Measurements from ENCODE around the gene PKP1.

PKP1 gene

DNA sequence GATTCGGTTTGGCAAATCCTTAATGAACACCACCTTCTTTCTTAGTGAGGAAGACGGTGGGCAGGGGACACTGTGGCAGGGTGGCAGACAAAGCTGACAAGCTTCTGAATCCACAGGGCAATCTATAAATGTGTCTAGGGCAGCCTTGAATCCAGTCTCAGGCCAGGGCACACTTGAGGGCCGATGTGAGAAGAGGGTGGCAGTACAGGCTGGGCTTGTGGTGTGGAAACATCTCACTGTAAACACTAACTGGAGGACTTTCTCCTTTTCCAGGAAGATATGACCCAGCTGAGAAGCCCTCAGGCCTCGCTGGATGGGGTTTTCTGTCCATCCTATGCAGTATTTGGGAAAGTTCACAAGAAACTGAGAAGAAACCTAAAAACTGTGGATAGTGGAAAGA is 46.5 kb downstream of the PKP1 start:
- H3K36me3 ChIP-seq (ENCODE audit: insufficient read depth, low read length): no peaks in the 10 kb centered on the region
- H3K79me2 ChIP-seq (ENCODE audit: insufficient read depth, low read length): no peaks in the 10 kb centered on the region
- H3K4me2 ChIP-seq (ENCODE audit: insufficient read depth, low read length): no peak overlapping the region
- no peaks in the 10 kb centered on the region for H3K27me3 ChIP-seq (ENCODE audit: insufficient read depth, low read length, poor library complexity)
- ATAC-seq (ENCODE audit: insufficient read depth, low read depth): no peak
- H4K20me1 ChIP-seq (ENCODE audit: insufficient read depth, low read length): no peaks in the 10 kb centered on the region
- H2AFZ ChIP-seq (ENCODE audit: low read depth, low read length): no peak overlapping the region
- no peak overlapping the region for H3K27ac ChIP-seq (ENCODE audit: low read length)
- TF ChIP-seq, protein P1, sequence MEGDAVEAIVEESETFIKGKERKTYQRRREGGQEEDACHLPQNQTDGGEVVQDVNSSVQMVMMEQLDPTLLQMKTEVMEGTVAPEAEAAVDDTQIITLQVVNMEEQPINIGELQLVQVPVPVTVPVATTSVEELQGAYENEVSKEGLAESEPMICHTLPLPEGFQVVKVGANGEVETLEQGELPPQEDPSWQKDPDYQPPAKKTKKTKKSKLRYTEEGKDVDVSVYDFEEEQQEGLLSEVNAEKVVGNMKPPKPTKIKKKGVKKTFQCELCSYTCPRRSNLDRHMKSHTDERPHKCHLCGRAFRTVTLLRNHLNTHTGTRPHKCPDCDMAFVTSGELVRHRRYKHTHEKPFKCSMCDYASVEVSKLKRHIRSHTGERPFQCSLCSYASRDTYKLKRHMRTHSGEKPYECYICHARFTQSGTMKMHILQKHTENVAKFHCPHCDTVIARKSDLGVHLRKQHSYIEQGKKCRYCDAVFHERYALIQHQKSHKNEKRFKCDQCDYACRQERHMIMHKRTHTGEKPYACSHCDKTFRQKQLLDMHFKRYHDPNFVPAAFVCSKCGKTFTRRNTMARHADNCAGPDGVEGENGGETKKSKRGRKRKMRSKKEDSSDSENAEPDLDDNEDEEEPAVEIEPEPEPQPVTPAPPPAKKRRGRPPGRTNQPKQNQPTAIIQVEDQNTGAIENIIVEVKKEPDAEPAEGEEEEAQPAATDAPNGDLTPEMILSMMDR (IDR thresholded peaks at IDR 0.05; ENCODE audit: borderline replicate concordance, extremely low read depth, low read length, poor library complexity, severe bottlenecking): no peak
- TF ChIP-seq EZH2 (IDR thresholded peaks at IDR 0.05; ENCODE audit: borderline replicate concordance, low read depth, low read length, severe bottlenecking): no peak
- H3K4me3 ChIP-seq (ENCODE audit: low read depth in 1 of 2, low read length in 2 of 2): no peak overlapping the region
- no peaks in the 10 kb centered on the region; the same call in 1 of the 2 replicates for H3K4me1 ChIP-seq (ENCODE audit: insufficient read depth, low read length)
- DNase-seq: no peak
- H3K9ac ChIP-seq (ENCODE audit: low read depth, low read length): no peak overlapping the region
- no peaks in the 10 kb centered on the region for H3K9me3 ChIP-seq (ENCODE audit: insufficient read depth, low read length, severe bottlenecking)

DNA sequence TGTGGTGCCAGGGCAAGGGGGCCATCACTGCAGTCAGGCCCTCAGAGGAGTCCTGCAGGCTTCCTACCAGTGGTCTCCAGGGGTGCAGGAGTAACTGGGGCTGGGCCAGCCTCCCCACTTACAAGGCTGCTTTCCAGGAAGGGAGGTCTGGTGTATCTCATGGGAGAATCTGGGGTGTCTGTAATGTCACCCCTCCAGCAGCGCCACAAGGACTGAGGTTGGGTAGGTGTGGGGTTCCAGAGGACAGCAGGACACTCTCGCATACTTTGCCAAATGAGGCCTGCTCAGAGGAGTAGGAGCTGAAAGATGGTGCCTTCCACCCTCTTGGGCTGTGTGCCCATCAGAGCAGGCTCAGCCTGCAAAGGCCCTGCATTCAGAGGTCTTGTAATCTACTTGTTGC is 47.2 kb downstream of the PKP1 start:
- Histone ChIP-seq H3K36me3 (ENCODE audit: insufficient read depth, low read length) (no peaks in the 10 kb centered on the region), H2AFZ (ENCODE audit: low read depth, low read length) (no peak overlapping the region), H3K4me3 (ENCODE audit: low read depth in 1 of 2, low read length in 2 of 2) (no peak overlapping the region), H3K4me2 (ENCODE audit: insufficient read depth, low read length) (no peak overlapping the region), H3K4me1 (ENCODE audit: insufficient read depth, low read length) (no peaks in the 10 kb centered on the region; the same call in 1 of the 2 replicates), H3K27me3 (ENCODE audit: insufficient read depth, low read length, poor library complexity) (no peaks in the 10 kb centered on the region), H3K9me3 (ENCODE audit: insufficient read depth, low read length, severe bottlenecking) (no peaks in the 10 kb centered on the region), H3K9ac (ENCODE audit: low read depth, low read length) (no peak overlapping the region), H3K79me2 (ENCODE audit: insufficient read depth, low read length) (no peaks in the 10 kb centered on the region), H4K20me1 (ENCODE audit: insufficient read depth, low read length) (no peaks in the 10 kb centered on the region), H3K27ac (ENCODE audit: low read length) (no peak overlapping the region)
- DNase-seq (no peak), ATAC-seq (ENCODE audit: insufficient read depth, low read depth) (no peak)
- TF ChIP-seq EZH2 (IDR thresholded peaks at IDR 0.05; ENCODE audit: borderline replicate concordance, low read depth, low read length, severe bottlenecking): no peak
- TF ChIP-seq, protein P1 (IDR thresholded peaks at IDR 0.05; ENCODE audit: borderline replicate concordance, extremely low read depth, low read length, poor library complexity, severe bottlenecking): no peak

DNA sequence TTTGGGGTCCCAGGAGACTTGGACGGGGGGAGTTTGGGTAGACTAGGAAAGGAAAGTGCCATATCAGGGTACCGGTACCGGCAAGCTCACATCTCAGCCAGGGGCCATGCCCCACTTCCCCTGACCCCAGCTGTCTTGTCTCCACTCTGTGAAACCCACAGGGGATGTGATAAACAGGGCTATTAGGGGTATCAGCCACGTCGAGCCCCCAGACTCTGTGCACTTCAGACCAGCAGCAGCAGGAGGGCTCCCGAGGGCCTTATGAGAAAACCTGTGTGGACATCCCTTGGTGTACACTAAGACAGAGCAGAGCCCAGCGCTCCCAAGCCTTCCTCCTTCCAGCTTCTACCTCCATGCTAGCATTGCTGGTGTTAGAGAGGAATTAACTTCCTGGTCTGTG is 47.9 kb downstream of the PKP1 start:
- no peak overlapping the region for H3K4me3 ChIP-seq (ENCODE audit: low read depth in 1 of 2, low read length in 2 of 2)
- H3K9me3 ChIP-seq (ENCODE audit: insufficient read depth, low read length, severe bottlenecking): no peaks in the 10 kb centered on the region
- no peaks in the 10 kb centered on the region for H3K36me3 ChIP-seq (ENCODE audit: insufficient read depth, low read length)
- no peak overlapping the region for H3K9ac ChIP-seq (ENCODE audit: low read depth, low read length)
- no peak overlapping the region for H3K27ac ChIP-seq (ENCODE audit: low read length)
- ATAC-seq (ENCODE audit: insufficient read depth, low read depth): no peak
- no peaks in the 10 kb centered on the region; the same call in 1 of the 2 replicates for H3K4me1 ChIP-seq (ENCODE audit: insufficient read depth, low read length)
- no peak overlapping the region for H3K4me2 ChIP-seq (ENCODE audit: insufficient read depth, low read length)
- H3K27me3 ChIP-seq (ENCODE audit: insufficient read depth, low read length, poor library complexity): no peaks in the 10 kb centered on the region
- TF ChIP-seq EZH2 (IDR thresholded peaks at IDR 0.05; ENCODE audit: borderline replicate concordance, low read depth, low read length, severe bottlenecking): no peak
- TF ChIP-seq, protein P1 (IDR thresholded peaks at IDR 0.05; ENCODE audit: borderline replicate concordance, extremely low read depth, low read length, poor library complexity, severe bottlenecking): no peak
- DNase-seq: no peak
- H2AFZ ChIP-seq (ENCODE audit: low read depth, low read length): no peak overlapping the region
- no peaks in the 10 kb centered on the region for H4K20me1 ChIP-seq (ENCODE audit: insufficient read depth, low read length)
- H3K79me2 ChIP-seq (ENCODE audit: insufficient read depth, low read length): no peaks in the 10 kb centered on the region

DNA sequence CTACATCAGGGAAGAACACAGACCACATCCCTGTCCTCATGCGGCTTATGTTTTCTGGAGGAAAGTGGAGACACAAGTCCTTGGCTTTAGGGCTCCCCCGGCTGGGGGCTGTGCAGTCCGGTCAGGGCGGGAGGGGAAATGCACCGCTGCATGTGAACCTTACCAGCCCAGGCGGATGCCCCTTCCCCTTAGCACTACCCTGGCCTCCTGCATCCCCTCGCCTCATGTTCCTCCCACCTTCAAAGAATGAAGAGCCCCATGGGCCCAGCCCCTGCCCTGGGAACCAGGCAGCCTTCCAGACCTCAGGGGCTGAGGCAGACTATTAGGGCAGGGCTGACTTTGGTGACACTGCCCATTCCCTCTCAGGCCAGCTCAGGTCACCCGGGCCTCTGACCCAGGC is 48.7 kb downstream of the PKP1 start:
- H3K36me3 ChIP-seq (ENCODE audit: insufficient read depth, low read length): no peaks in the 10 kb centered on the region
- H3K4me3 ChIP-seq (ENCODE audit: low read depth in 1 of 2, low read length in 2 of 2): no peak overlapping the region
- H2AFZ ChIP-seq (ENCODE audit: low read depth, low read length): no peak overlapping the region
- H3K9ac ChIP-seq (ENCODE audit: low read depth, low read length): no peak overlapping the region
- H3K79me2 ChIP-seq (ENCODE audit: insufficient read depth, low read length): no peaks in the 10 kb centered on the region
- TF ChIP-seq EZH2 (IDR thresholded peaks at IDR 0.05; ENCODE audit: borderline replicate concordance, low read depth, low read length, severe bottlenecking): no peak
- TF ChIP-seq, protein P1 (IDR thresholded peaks at IDR 0.05; ENCODE audit: borderline replicate concordance, extremely low read depth, low read length, poor library complexity, severe bottlenecking): no peak
- DNase-seq (no peak), ATAC-seq (ENCODE audit: insufficient read depth, low read depth) (no peak)
- no peaks in the 10 kb centered on the region for H3K9me3 ChIP-seq (ENCODE audit: insufficient read depth, low read length, severe bottlenecking)
- H3K27ac ChIP-seq (ENCODE audit: low read length): no peak overlapping the region
- no peaks in the 10 kb centered on the region for H3K27me3 ChIP-seq (ENCODE audit: insufficient read depth, low read length, poor library complexity)
- H3K4me1 ChIP-seq (ENCODE audit: insufficient read depth, low read length): no peaks in the 10 kb centered on the region; the same call in 1 of the 2 replicates
- H3K4me2 ChIP-seq (ENCODE audit: insufficient read depth, low read length): no peak overlapping the region
- no peaks in the 10 kb centered on the region for H4K20me1 ChIP-seq (ENCODE audit: insufficient read depth, low read length)

Measured in DND-41 (cell line).